ENCODE measurements around the gene ITCH. TPM values are rescaled to one million over a fixed set of nuclear protein-coding genes. Genes with fewer than 3 reads are reported as not detected.

The ITCH gene
- total RNA-seq, 1 experiment from 2014 or later: 78.8 TPM

- Histone ChIP-seq H3K4me2 (ENCODE audit: low read length) (peak overlapping the region; percentile 73), H3K79me2 (ENCODE audit: insufficient read depth, low read length) (peaks cover 61% of the 10 kb centered on the region), H3K27me3 (ENCODE audit: insufficient read depth, low read length) (no peaks in the 10 kb centered on the region), H3K9me2 (ENCODE audit: insufficient read depth) (no peaks in the 10 kb centered on the region), H4K20me1 (ENCODE audit: insufficient read depth) (no peaks in the 10 kb centered on the region; the same call in 1 of the 2 replicates), H3K4me3 (replicated peaks in 1 of 2; ENCODE audit: low read depth in 1 of 2, low read length in 2 of 2) (peak overlapping the region; percentile 21 to 23), H3K36me3 (ENCODE audit: control insufficient read depth in 1 of 2, insufficient read depth in 2 of 2, low read length in 2 of 2) (peaks cover 10 to 35% of the 10 kb centered on the region in 2 experiments), H3K9ac (ENCODE audit: low read length) (peak overlapping the region; percentile 59), H2AFZ (ENCODE audit: low read depth, low read length, poor library complexity, severe bottlenecking) (no peak overlapping the region), H3K9me3 (ENCODE audit: control insufficient read depth in 1 of 2, insufficient read depth in 1 of 2, low read depth in 1 of 2, low read length in 2 of 2) (no peaks in the 10 kb centered on the region), H3K27ac (ENCODE audit: low read depth, low read length) (peak overlapping the region; percentile 78), H3K4me1 (ENCODE audit: control insufficient read depth in 1 of 2, insufficient read depth in 2 of 2, low read length in 2 of 2) (peaks cover 30 to 44% of the 10 kb centered on the region in 2 experiments)
- DNase-seq (ENCODE audit: low read depth, low spot score) (no peak), ATAC-seq (no peak)
- TF ChIP-seq FOSL1 (IDR thresholded peaks at IDR 0.05; ENCODE audit: low read depth): no peak
- no peak for TF ChIP-seq TCF7L2 (IDR thresholded peaks at IDR 0.05; ENCODE audit: borderline replicate concordance, extremely low read depth, insufficient read depth, insufficient read length)
- TF ChIP-seq CTCF (IDR thresholded peaks at IDR 0.05 in 2 of 3, conservative IDR thresholded peaks at IDR 0.05 in 1 of 3; ENCODE audit: borderline replicate concordance in 1 of 3, insufficient read depth in 1 of 3, low read depth in 2 of 3, low read length in 2 of 3): no peak
- 0 out of 2 replicates have a peak, but pooled peaks have one; percentile 1 for TF ChIP-seq SRF (IDR thresholded peaks at IDR 0.05; ENCODE audit: low read depth)
- TF ChIP-seq EGR1 (IDR thresholded peaks at IDR 0.05; ENCODE audit: low read depth): no peak
- no peak for TF ChIP-seq ZNF274 (IDR thresholded peaks at IDR 0.05; ENCODE audit: low read depth, low read length)
- no peak for TF ChIP-seq ZBTB33 (IDR thresholded peaks at IDR 0.05; ENCODE audit: extremely low read depth, insufficient replicate concordance, low read length)
- ChIA-PET POLR2A (no interaction called here), CTCF (interaction anchor here (1.9 to 6.0 kb wide), 2 partner anchors 10 to 213 kb away, joined by 9 to 127 read pairs; partner anchors contain the start of gene DYNLRB1), RAD21 (ENCODE audit: low non-redundant PET in 1 of 2, low total read pairs in 2 of 2, uncharacterized antibody in 2 of 2, unreplicated experiment in 2 of 2) (interaction anchor here (0.8 to 1.1 kb wide), 2 partner anchors 212 to 213 kb away, joined by 3 to 4 read pairs; no protein-coding TSS in a partner anchor)
- BruUV-seq (replicated peaks): TSS peak; percentile 49
- intact Hi-C loops (cut with micrococcal nuclease): no loop called here
Observed at GRCh38 chr20:34526466-34526865, 163.4 kb downstream of the ITCH start.
